ENCODE data around the gene FTL. TPM values are rescaled to one million over a fixed set of nuclear protein-coding genes. Genes with fewer than 3 reads are reported as not detected.

The FTL gene
- total RNA-seq, 1 donor from 2014 or later: 908 TPM

DNA sequence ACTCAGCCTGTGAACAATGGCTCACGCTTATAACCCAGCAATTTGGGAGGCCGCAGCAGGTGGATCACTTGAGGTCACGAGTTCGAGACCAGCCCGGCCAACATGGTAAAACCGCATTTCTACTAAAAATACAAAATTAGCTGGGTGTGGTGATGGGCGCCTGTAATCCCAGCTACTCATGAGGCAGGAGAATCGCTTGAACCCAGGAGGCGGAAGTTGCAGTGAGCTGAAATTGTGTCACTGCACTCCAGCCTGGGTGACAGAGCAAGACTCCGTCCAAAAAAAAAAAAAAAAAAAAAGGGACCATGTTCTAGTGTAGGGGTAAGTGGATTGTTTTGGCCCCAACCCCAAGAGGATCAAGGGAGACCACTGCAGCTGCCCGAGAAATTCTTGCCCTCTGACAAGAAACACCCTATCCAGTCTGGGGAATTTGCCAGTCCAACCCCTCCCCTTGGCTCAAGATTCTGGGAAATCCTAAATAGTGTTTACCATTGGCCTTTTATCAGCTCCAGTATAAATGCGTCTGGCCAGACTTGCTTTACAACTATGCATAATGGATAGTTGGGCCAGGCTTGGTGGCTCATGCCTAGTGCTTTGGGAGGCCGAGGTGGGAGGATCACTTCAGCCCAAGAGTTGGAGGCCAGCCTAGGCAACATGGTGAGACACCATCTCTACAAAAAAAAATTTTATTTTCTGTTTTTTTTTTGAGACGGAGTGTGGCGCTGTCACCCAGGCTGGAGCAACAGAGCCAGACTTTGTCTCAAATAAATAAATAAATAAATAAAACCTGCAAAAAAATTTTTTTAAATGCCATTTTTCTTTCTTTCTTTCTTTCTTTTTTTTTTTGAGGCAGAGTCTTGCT lies 36.7 kb upstream of the FTL start:
- H3K4me3 Mint-ChIP-seq: no peak overlapping the region
- DNase-seq (ENCODE audit: low read depth, low spot score): no peak
- peaks cover 27% of the 10 kb centered on the region for H3K27me3 Mint-ChIP-seq (ENCODE audit: low read depth)
- H3K36me3 Mint-ChIP-seq (ENCODE audit: low read depth): no peaks in the 10 kb centered on the region
- no peaks in the 10 kb centered on the region for H3K9me3 Mint-ChIP-seq
- H3K27ac Mint-ChIP-seq (ENCODE audit: unreplicated experiment): no peak overlapping the region
- H3K4me1 Mint-ChIP-seq: peaks cover 7% of the 10 kb centered on the region
- TF ChIP-seq, protein P1, sequence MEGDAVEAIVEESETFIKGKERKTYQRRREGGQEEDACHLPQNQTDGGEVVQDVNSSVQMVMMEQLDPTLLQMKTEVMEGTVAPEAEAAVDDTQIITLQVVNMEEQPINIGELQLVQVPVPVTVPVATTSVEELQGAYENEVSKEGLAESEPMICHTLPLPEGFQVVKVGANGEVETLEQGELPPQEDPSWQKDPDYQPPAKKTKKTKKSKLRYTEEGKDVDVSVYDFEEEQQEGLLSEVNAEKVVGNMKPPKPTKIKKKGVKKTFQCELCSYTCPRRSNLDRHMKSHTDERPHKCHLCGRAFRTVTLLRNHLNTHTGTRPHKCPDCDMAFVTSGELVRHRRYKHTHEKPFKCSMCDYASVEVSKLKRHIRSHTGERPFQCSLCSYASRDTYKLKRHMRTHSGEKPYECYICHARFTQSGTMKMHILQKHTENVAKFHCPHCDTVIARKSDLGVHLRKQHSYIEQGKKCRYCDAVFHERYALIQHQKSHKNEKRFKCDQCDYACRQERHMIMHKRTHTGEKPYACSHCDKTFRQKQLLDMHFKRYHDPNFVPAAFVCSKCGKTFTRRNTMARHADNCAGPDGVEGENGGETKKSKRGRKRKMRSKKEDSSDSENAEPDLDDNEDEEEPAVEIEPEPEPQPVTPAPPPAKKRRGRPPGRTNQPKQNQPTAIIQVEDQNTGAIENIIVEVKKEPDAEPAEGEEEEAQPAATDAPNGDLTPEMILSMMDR (conservative IDR thresholded peaks at IDR 0.05): no peak

DNA sequence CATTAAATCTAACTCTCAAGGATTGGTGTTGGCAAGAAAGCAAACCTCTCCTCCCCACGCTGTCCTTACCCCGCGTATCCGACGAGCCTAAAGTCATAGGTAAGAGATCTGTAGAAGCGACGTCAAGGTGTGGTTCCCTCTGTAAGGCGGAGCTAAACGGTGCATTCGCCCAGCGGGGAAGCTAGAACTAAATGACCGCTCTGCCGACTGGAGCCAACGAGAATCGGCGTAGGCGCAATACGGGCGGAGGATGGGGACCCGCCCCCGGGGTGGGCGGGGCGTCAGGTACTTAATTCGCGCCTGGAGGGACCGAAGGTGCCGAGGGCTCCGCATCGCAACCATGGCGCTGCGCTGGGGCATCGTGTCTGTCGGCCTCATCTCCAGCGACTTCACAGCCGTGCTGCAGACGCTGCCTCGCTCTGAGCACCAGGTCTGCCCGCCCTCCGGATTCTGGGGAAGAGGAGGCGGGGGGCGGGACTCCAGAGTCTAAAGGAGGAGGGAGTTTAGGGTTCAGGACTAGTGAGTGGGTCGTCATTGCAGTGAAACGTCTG lies 31.7 kb upstream of the FTL start, which contains the start of gene DHDH:
DHDH (plus strand) TSS at position 318 of the 551 bp plus-strand sequence; CDS start at position 341, 23 bp downstream.
- H3K27me3 Mint-ChIP-seq (ENCODE audit: low read depth): peaks cover 39% of the 10 kb centered on the region

DNA sequence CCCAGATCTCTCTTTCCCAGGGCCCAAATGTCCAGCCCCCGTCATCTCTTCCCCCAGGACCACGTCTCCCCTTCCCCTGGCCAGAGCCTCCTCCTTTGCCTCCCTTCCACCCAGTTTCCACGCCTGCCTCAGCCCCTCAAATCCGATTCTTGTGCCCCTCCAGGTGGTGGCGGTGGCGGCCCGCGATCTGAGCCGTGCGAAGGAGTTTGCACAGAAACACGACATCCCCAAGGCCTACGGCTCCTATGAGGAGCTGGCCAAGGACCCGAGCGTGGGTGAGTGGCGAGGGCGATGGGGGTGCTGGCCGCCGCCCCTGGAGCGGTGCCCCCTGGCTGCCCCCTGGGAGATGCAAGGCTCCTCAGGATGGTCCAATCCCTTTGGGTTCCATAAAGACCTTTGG lies 30.3 kb upstream of the FTL start:
- TF ChIP-seq, protein P1 (conservative IDR thresholded peaks at IDR 0.05): no peak
- no peaks in the 10 kb centered on the region for H3K9me3 Mint-ChIP-seq
- no peak for DNase-seq (ENCODE audit: low read depth, low spot score)
- H3K4me1 Mint-ChIP-seq: peaks cover 19% of the 10 kb centered on the region
- H3K27ac Mint-ChIP-seq (ENCODE audit: unreplicated experiment): no peak overlapping the region
- H3K36me3 Mint-ChIP-seq (ENCODE audit: low read depth): no peaks in the 10 kb centered on the region
- no peak overlapping the region for H3K4me3 Mint-ChIP-seq
- peaks cover 37% of the 10 kb centered on the region for H3K27me3 Mint-ChIP-seq (ENCODE audit: low read depth)

More for the DNA sequence above, 31.7 kb upstream of the FTL start, which contains the start of gene DHDH:
- Mint-ChIP-seq H3K4me3 (peak within 1 kb of the TSS; percentile 77), H3K9me3 (no peaks in the 10 kb centered on the region), H3K27ac (ENCODE audit: unreplicated experiment) (no peak within 1 kb of the TSS), H3K4me1 (peaks cover 19% of the 10 kb centered on the region), H3K36me3 (ENCODE audit: low read depth) (no peaks in the 10 kb centered on the region)
- DNase-seq (ENCODE audit: low read depth, low spot score): peak; percentile 62
- TF ChIP-seq, protein P1 (conservative IDR thresholded peaks at IDR 0.05): no peak

DNA sequence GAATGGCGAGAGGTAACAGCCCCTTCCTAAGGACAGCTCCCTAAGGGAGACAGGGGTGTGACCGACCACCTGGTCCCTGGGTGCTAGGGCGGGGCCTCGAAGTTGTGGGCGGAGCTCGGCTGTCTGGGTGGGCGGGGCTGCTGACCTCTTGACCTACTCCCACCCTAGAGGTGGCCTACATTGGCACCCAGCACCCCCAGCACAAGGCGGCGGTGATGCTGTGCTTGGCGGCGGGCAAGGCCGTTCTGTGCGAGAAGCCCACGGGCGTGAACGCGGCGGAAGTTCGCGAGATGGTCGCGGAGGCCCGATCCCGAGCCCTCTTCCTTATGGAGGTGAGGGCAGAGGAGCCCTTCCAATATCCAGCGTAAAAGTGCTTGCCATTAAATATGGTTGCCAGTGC lies 29.2 kb upstream of the FTL start:
- Mint-ChIP-seq H3K27me3 (ENCODE audit: low read depth) (peaks cover 37% of the 10 kb centered on the region), H3K27ac (ENCODE audit: unreplicated experiment) (no peak overlapping the region), H3K9me3 (no peaks in the 10 kb centered on the region), H3K4me1 (peaks cover 19% of the 10 kb centered on the region), H3K36me3 (ENCODE audit: low read depth) (no peaks in the 10 kb centered on the region), H3K4me3 (no peak overlapping the region)
- DNase-seq (ENCODE audit: low read depth, low spot score): no peak
- TF ChIP-seq, protein P1 (conservative IDR thresholded peaks at IDR 0.05): no peak

DNA sequence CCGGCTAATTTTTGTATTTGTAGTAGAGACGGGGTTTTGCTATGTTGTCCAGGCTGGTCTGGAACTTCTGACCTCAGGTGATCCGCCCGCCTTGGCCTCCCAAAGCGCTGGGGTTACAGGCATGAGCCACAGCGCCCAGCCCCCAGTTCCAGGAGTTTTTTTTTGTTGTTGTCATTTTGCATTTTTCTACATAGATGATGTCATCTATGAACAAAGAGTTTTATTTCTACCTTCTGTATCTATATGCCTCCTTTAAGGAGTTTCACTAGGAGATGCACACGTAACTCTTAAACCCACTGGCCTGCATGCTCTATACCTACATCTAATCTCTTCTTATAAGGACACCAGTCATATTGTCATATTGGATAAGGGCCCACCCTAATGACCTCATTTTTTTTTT lies 26.9 kb upstream of the FTL start:
- Mint-ChIP-seq H3K4me3 (no peak overlapping the region), H3K27ac (ENCODE audit: unreplicated experiment) (no peak overlapping the region), H3K9me3 (no peaks in the 10 kb centered on the region), H3K36me3 (ENCODE audit: low read depth) (no peaks in the 10 kb centered on the region), H3K27me3 (ENCODE audit: low read depth) (peaks cover 16% of the 10 kb centered on the region), H3K4me1 (peaks cover 14% of the 10 kb centered on the region)
- DNase-seq (ENCODE audit: low read depth, low spot score): no peak
- TF ChIP-seq, protein P1 (conservative IDR thresholded peaks at IDR 0.05): no peak
